HG03039 (cell line): ENCODE data around the gene FOSL2.
A peak's percentile ranks its signal among the peaks of the same experiment; 100 is the strongest.
"Not testable (repeated sequence)": the region's sequence is repeated elsewhere in the genome, so short reads cannot be mapped to it uniquely, and the experiment has no call there.

Experiments used
- ATAC-seq: cut with Tn5 transposase; IDR thresholded peaks from one replicate; pipeline ENCODE4 v1.9.1; 2021; ENCODE audit warnings: mild to moderate bottlenecking, moderate library complexity; ENCODE audit not compliant: unreplicated experiment

FOSL2 gene

DNA sequence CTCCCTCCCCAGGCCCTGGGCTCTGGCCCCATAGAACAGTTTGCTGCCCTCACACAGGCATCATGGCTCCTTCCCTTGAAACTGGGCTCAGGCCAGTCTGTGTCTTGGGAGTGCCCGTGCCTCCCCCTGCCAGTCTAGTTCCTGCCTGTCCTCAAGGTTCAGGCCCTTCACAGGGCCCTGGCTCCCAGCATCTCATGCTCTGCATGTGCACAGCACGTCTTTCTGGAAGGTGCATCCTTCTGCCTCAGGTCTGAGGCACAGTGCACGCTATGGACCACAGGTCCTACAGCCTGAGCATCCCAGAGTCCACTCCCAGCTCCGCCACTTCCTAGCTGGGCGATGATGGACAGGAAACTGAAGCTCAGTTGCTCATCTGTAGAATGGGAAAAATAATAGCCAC lies 35.6 kb upstream of the FOSL2 start:
- no peak for ATAC-seq

DNA sequence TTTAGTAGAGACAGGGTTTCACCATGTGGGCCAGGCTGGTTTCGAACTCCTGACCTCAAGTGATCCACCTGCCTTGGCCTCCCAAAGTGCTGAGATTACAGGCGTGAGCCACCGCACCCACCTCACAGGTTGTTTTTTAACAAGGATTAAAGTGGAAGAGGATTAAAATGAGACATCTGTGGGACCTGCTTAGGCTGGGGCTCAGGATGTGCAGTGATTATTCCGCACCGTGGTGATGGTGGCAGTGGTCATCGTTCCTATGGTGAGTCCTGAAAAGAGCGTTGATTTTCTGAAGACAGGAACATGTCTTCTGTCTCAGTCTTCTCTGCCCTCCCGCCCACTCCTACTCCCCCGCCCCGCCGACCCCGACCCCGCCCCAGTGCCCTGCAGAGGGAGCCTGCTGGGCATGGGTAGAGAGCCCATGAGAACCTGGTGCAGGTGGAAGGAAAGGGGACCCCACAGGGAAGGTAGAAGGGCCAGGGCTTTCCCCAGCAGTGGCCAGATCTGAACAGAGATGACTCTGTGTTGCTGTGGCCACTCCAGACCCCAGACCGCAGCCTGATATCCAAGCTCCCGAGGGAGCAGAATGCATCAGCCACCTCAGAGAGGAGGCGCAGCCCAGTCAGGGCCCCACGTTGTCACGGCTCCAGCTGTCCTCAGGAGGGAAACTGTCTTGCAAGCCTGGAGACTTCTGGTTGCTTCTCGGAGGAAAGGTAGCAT lies 34.5 kb upstream of the FOSL2 start:
- ATAC-seq: no peak

DNA sequence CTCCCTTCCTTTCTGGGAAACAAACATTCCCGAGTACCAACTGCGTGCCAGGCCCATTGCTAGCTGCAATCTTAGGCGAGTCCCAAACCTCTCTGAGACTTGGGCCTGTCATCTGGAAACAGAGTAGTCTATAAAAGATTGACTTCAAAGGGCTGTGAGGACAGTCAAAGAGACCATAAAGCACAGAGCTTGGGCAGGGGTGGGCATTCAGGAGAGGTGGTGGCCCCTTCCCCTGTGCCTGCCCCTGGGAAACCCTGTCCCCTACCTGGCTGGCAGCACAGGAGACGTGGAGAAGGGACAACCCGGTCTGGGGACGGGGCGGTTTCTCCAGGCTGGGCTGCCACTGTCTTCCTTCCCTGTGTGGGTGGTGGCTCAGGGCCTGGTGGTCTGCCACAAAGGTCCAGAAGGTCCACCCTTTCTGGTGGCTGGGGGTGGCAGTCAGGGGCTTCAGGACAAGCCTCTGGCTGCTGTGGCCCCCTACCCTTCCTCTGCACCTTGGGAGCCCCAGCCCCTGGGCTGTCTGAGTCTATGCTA lies 33.9 kb upstream of the FOSL2 start:
- peak; percentile 15 for ATAC-seq

DNA sequence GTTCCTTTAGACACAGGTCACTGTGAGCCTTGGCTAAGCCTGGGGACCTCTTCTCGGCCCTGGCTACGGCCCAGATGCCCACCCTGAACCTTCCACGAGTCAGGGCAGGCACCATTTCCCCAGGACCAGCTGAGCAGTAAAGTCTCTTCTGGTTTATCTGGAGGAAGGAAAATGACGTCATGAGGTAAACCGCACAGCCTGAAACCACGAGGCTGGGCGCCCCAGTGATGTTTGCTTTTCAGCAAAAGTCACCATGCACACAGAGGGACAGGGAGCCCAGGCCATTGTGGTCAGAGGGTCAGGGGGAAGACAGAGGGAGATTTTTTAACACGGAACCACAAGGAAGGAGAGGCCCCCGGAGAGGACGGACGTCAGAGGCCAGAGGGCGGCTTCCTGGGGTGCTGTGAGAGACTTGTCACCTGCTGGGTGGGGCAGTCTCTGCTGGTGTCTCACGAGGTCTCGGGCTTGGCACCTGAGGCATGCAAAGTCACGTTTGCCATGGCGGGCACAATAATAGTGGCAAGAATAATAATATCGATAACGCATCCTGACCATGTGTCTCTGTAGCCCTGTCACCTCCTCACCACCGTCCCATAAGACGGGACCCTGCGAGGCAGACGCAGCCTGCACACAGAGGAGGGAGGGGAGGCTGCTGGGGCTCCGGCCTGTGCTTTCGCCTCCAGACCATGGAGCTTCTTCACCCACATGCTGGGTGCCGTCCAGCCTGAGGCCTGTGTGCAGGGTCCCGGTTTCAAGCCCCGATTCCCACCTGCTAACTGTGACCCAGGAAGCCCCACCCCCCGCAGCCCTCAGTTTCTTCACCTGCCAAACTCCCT lies 33.2 kb upstream of the FOSL2 start:
- peak; percentile 68 for ATAC-seq

DNA sequence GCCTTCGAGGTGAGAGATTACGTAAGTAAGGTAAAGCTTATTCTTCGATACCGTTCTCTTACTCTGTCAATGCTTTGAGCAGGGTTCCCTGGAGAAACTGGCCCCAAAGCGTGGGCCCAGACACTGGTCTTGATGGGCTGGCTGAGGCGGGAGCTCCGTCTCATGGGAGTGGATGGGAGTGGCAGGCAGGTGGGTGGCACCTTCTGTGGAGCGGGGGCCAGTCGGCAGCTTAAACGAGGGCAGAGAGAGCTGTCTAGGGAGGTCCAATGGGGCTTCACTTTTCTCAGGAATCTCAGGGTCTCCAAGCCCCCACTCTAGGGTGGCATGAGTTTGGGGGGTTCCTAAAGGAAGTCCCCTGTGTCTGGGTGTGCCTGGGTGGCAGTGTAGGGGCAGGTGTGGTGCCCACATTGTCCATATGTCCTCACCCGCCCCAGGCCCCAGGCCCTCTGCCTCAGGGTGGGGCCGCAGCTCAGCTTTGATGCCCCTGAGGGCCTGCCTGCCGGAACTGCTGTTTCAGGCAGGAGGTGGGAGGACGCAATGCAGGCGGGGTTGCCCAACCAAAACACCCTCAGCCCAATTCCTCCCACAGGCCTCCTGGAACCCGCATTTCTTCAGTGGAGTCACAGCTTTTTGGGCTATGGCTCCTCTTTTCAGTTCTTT lies 32.5 kb upstream of the FOSL2 start:
- ATAC-seq: no peak

DNA sequence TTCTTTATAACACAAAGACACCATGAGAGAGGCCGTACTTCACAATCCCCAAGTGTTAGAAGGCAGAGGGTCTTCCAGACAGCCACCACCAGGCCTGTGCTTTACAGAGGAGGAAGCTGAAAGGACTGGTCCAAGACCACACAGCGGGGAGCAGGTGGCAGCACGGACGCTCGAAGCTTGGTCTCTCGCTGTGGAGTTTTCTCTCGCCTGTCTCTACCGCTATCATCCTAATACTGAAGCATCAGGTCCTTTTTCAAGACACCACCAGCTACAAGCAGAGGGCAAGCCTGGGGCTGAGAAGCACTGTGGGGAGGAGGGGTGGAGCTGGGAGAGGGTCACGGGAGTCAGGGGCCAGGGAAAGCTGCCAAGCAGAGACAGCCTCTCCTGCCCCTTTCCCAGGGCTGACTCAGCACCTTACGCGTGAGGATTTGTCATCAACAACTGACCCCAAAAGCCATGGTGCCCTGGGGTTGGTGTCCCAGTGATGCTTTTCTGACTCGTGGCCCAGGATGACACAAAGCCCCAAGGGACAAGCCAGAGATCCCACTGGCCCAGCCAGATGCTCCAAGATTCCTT lies 31.9 kb upstream of the FOSL2 start:
- no peak for ATAC-seq

DNA sequence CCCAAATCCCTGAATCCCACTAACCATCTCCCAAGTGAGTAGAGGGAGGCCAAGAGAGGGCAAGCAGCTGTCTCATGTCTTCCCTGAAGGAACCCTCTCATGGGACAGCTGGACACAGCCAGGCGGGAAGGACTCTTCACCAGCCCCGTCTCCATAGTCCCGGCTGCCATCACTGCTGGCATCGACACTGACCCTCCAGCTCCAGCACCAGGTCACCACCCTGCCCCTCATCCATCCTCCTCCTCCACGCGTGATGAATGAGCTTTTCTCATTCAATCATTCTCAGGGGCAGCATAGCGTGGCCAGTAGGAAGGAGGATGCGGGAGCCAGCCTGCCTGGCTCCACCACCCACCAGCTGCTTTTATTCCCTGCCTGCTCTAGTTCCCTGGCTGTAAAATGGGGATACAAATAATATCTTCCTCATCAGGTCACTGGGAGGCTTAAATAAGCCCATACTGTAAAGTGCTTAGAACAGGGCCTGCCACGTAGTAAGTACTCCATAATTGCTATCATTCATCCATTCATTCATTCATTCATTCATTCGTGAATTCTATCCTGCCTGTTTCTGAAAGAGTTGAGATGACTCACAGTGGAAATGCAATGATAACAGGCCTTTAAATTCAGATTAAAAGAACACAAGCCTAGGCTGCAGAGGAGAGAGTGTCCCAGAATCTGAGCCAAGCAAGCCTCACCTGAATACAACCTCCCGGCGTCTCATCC lies 30.5 kb upstream of the FOSL2 start:
- no peak for ATAC-seq

DNA sequence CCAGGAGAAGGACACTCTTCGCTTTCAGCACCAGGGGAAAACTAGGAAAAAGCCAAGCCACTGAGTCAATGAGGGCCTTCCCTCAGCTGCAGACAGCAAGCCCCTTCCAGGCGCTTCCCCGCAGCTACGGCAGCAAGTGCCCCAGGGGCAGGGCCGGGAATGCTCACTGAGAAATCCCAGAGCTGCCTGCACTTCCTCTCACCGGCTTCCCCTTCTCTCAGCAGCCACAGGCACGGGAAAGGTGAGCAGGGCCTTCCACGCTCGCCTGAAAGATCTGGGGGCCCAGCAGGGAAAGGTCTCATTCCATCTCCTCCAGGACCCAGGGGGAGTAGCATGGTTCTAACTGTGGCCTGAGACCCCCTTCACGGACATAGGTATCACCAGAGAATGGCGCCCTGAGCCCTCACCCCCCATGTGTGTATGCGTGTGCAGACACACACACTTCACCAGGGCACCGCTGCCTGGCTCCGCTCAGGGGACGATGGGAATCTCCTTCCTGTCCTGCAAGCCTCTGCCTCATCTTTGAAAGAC lies 29.6 kb upstream of the FOSL2 start:
- ATAC-seq: no peak

DNA sequence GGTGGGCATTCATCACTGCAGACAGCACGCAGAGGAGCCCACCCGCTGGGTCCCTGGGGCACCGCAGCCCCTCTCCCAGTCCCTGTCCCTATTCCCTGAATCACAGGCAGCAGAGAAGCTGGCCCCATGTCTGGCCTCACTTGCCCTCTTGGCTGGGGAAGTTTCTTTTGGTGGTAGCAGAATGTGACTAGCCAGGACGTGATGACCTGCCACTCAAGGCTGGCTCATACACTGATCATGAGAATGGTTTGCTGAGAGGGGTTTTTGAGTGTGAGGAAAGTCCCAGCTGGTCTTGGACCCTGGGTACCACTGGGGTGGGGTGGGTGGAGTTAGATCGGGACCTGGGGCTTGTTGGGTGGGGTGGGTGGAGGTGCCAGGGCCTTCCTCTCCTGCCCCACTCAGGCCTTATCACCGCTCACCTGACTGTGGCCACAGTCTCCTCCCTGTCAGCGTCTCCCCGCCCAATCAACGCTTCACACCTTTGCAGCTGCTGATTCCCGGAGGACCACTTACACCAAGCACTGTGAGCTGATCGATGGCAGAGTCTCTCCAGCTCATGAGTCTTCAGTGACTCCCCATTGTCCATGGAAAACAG lies 28.9 kb upstream of the FOSL2 start:
- no peak for ATAC-seq

DNA sequence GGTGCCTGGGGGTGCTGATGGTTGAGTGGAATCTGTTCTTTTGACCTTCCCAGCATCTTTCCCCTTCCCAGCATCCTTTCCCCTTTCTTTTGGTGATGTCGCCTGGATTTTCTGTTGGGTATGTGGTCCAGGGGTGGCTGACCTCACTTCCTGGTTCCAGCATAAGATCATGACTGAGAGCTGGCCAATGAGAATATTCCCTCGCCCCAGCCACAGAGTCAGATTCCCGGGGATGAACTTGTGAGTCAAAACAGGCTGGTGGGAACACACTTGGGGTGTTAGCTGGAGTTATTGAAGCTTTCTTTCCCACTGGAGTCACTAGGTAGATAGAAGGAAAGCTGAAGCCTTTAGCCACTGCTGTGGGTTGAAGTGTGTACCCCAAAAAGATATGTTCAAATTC lies 28.0 kb upstream of the FOSL2 start:
- ATAC-seq: no peak

DNA sequence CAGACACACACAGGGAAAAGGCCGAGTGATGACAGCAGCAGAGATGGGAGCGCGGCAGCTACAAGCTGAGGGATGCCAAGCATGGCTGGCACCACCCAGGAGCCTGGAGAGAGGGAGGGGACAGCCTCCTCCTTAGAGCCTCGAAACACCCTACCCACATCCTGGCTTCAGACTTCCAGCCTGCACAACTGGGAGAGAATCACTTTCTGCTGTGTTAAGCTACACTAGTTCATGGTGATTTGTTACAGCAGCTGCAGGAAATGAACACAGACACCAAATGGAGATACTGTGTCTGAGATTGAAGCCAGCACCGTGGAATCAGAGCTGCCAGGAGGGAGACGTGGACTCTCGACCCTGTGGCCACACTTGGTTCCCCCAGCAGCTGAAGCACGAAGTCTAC lies 27.5 kb upstream of the FOSL2 start:
- ATAC-seq: no peak

DNA sequence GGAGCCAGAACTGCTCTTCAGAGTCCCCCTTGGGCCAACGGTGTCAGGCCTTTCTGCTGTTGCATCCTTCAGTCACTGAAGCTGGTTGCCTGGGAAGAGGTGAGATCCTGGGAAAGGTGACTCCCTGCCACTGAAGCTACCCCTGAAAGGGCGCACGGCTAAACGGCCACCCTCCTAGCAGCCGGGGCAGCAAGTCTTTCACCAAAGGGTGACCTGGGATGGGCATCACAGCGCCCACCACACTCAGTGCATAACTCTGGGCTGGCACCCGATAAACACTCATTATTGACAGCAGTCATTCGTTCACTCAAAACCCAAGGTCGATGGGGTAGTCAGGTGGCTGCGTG lies 26.5 kb upstream of the FOSL2 start:
- ATAC-seq: no peak

DNA sequence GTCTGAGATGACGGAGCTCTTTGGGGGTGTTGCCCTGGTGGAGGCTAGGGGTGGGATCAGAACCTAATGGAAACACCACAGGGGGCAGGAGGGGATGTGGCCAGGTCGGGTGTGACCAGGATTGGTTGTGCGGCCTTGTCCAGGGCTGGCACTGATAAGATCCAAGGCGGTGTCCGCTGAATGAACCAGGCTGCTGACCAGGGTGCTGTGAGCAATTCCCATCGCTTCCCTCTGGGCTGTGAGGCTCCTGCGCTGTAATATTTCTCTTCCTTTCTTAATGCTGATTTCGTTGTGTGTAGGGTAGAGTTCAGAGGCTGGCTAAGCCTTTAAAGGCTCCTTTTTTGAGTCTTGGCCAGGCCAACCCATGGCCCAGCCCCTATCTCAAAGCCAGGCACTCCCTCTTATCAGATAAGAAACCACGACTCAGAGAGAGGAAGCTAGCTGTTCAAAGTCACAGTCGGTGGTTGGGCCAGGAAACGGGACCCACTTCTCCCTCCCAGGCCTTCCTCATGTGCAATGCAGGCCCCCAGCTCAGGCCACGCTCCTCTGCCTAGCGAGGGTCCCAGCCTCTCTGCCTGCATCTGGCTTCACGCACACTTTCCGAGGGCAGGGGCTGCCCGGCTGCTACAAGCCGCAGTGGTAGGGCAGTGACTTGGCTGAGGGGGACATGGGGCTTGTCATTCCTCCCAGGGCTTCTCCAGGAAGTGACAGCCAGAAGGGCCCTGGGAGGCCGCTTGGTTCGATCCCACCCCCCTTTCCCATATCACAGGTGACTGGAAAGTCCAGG lies 26.0 kb upstream of the FOSL2 start:
- ATAC-seq: no peak

DNA sequence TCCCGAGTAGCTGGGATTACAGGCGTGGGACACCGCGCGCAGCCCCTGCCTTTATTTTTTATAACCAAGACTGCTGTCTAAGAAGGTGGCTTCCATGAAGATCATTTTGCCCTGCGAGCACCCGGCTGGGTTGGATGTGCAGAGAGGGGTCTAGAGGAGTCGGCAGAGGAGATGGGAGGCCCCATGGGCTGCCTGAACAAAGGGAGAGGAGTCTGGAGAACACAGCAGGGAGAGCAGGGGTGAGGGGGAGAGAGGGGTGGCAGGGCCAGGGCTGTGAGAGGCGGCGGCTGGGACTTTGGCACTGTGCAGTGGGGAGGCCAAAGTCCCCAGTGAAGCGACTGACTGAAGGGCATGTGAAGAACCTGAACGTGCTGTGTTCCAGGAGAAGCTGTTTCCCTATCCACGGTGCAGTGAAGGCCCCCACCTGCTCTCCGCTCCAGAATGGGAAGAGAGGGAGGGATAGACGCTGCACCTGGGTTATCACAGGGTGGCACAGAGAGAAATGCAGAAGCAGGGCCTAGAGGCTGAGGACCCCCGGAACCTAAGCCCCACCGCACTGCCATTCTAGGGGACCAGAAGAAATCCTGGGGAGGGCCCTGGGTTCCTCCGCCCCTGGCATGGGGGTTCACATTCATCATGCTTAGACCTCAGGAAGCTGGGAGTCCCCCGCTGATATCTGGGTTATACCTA lies 24.8 kb upstream of the FOSL2 start:
- no peak for ATAC-seq

DNA sequence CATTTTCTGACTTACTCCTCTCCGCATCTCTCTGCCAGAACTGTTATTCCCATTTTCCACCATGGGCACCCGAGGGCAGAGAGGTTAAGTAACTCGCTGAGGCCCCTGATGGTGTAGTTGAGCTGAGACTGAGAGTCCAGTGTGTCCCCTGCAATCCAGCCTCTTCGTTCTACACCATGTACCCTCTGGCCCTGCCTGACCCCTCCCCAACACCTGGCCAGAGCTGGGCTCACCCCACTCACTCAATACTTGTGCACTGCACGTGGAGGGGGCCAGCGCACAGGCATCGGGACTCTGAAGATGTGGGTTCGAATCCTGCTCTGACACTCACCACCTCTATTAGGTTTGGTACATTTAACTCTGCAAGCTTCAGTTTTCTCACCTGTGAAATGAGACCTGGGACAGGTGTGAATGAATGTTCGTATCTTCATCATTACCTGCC lies 24.3 kb upstream of the FOSL2 start:
- no peak for ATAC-seq

DNA sequence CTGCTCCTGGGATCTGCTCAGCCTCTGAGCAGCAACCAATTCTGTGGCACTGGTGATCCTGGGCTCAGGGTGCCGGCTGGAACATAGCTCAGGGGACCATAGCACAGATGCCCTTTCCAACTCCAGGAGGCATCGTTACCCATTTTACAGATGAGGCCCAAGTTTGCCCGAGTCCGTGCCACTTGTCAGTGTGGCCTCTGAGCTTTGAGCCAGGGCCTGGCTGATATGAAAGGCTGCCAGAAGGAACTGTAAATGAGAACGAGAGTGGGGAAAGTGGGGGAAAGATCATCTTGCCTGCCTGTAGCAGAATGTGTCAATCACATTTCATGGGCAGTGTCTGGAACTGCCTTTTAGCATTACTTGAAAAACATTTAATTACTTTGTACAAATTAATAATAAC lies 23.3 kb upstream of the FOSL2 start:
- no peak for ATAC-seq

DNA sequence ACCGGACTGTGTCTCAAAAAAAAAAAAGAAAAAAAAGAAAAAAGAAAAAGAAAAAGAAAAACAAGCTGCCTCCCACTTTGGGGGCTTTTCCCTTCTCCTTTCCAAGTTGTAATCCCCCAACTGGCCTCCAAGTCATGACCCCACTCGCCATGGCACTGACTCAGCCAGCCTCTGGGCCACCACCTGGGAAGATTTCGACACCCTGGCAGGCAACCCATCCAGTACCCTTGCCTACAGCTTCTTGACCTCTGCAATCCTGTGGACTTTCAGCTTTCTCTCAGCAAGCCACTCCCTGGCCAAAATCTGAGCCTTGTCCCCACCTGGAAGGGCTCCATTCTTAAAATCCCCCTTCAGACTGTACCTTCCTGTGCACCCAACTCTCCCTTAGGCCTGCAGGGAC lies 22.3 kb upstream of the FOSL2 start:
- no peak for ATAC-seq

DNA sequence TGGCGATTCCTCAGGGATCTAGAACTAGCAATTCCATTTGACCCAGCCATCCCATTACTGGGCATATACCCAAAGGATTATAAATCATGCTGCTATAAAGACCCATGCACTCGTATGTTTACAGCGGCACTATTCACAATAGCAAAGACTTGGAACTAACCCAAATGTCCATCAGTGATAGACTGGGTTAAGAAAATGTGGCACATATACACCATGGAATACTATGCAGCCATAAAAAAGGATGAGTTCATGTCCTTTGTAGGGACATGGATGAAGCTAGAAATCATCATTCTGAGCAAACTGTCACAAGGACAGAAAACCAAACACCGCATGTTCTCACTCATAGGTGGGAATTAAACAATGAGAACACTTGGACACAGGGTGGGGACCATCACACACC lies 20.9 kb upstream of the FOSL2 start:
- ATAC-seq: not testable (repeated sequence)

DNA sequence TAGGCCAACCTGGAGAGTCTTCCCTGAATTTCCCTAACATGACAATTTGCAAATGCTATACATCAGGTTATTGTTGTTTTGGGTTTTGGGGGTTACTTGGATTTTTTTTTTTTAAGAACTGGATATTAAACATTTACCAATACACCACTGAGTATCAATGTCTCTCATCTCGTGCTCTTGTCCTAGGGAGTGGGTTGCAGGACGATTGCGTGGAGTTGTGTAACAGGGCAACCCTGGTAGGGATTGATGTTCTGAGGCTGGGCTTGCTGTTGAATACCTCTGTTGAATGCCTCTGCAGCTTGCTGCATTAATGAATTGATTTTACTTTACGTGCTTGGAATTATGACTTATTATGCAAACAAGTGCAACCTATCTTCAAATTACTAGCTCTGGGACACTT lies 18.8 kb upstream of the FOSL2 start:
- no peak for ATAC-seq
